Urothelium cell line (cell line): Measurements from ENCODE around the gene USP3.
"Not testable (repeated sequence)": the region's sequence is repeated elsewhere in the genome, so short reads cannot be mapped to it uniquely, and the experiment has no call there.

Experiments
- DNase-seq: peaks from one replicate; pipeline ENCODE4 v3.0.0; 2011; ENCODE audit warnings: low spot score, mixed read lengths
- FAIRE-seq: peaks from 2 replicates; lab custom pipeline; 2011; peaks lifted over from hg19 to GRCh38; lab: Jason Lieb, UNC

The USP3 gene

DNA sequence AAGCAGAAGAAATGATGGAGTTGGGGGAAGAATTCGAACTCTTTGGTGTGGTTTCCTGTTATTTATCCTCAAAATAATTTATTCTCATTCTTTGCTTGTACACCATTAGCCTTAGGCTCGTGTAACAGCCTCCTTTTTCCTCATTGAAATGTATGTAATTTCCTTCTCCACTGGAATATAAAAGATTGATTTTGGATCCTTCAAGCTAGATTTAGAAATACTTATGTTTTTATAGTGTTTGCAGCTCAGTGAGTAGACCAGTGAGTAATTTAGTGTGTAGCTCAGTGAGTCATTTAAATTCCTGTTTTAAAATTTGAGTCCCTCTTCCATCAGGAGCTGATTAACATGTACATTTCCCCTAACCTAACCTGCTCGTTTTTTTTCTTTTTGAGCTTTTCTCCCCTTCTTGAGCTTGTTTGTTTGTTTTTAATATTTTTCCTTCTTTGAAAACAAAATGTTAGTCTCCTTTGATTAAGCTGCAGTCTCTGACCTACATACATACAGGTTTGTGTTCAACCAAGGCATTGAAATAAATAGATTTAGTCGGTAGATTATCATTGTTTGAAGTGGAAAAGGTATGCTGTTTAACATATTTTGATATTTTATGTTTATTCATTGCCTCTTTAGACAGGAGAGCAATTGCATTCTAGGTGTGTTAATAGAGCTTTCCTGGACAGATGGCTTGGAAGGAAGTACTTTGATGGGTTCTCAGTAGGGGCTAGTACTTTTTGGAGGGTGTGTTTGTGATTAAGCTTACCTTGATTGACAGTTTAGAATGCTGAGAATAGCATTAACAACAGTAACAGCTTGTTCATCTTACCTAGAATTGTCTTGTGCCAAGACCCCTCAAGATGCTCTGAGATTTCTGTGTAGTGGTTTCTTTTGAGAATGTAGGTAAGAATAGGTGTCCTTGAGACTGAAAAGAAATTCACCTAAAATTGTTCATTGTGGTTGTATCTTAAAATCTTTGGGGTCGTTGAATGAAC lies 5.9 kb downstream of the USP3 start:
- no peak for DNase-seq
- no peak for FAIRE-seq

GRCh38 chr15:63512148-63512547 lies 7.8 kb downstream of the USP3 start:
- FAIRE-seq (no peak), DNase-seq (no peak)

DNA sequence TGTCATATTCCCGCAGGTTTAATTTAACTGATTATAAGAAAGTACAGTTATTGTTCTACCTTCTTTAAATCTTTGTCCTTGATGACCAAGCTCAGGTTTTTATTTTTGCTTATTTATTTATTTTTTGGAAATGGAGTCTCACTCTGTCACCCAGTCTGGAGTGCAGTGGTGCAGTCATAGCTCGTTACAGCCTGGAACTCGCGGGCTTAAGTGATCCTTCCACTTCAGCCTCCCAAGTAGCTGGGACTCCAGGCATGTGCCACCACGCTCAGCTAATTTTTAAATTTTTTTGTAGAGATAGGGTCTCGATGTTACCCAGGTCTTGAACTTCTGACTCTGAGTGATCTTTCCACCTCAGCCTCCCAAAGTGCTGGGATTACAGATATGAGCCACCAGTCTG lies 8.9 kb downstream of the USP3 start:
- FAIRE-seq (no peak), DNase-seq (no peak)

DNA sequence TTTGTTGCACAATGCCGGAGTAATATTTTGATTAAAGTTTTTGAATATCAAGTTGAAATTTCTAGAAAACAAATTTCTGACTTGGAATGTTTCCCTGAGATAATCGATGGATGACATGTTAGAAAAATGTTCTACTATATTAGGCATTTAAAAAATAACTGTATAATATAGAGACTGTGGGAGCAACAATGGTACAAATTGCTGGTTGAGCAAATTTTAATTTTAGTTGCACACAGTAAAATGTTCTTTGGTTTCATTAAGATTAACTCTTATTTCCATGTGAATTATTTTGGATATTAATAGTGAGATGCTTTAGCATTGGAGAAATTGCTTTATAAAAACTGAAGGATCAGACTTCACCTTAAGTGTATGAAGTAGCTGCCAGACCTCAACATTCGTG lies 9.3 kb downstream of the USP3 start:
- FAIRE-seq: no peak
- no peak for DNase-seq

GRCh38 chr15:63514531-63514943 lies 10.1 kb downstream of the USP3 start:
- DNase-seq (no peak), FAIRE-seq (no peak)

- FAIRE-seq: no peak
- no peak for DNase-seq
Measured at GRCh38 chr15:63517202-63517601, 12.8 kb downstream of the USP3 start.

DNA sequence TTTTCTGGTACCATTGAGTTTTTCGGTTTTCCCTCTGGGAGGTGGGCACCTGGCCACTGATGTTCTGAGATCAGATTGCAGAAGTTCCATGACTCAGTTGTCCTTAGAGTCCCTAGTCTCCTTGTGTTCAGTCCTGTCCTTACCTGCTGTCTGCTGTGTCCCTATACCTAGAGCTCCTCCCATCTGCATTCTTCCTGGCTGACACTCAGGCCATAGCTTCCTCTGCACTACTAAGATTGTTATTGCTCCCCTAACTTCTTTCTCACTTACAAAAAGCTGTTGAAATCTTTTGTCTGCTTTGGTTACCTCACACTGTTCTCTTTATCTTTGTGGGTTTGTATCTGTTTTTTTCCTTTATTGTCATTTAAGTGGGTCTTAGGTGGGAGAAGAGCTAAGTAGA lies 13.2 kb downstream of the USP3 start:
- DNase-seq (no peak), FAIRE-seq (no peak)

GRCh38 chr15:63519041-63519440 lies 14.6 kb downstream of the USP3 start:
- no peak for DNase-seq
- FAIRE-seq: no peak

DNA sequence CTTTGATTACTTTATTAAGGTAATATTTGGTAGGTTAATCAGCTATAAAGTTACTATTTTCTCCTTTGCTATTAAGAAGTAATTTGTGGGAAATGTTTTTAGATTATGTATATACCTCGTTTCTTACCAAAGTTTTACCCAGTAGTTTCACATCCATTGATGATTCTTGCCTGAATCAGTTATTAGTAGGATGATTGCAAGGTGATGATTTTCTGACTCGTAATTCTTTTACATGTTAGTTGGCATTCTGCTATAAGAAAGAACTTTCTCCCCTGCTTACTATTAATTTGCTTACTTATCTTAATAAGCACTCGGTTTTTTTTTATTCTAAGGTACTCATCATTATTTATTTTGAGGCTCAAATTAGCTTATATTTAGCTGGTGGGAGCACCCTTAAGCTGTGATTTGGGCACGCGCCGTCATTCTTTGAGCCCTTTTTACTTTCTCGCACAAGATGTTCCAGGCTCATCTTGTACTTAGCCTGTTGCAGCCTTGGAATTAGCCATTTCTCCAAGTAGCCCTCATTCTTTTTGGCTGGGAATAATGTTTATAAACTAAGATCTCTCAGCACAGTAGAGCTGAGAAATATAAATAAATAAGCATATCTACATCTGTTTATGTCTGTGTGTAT lies 15.3 kb downstream of the USP3 start:
- FAIRE-seq: no peak
- no peak for DNase-seq

GRCh38 chr15:63520462-63520861 lies 16.1 kb downstream of the USP3 start:
- not testable (repeated sequence) for FAIRE-seq

DNA sequence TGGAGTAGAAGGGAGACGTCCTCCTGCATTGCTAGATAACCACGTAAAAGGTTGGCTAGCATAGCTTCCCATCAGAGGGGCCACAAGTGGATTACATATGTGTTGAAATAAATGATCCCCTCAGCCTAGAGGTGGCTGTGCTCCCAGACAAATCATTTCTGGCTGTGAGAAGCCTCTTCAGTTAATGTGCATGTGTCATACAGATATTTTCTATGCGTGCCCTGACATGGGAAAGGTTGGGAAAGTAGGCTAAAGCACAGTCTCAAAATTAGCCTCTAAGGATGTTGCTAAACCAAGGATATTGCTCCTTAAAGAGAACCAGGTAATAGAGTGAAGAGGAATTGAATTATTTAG lies 17.8 kb downstream of the USP3 start:
- no peak for DNase-seq
- FAIRE-seq: peak; percentile 74

More at GRCh38 chr15:63520462-63520861, 16.1 kb downstream of the USP3 start:
- DNase-seq: not testable (repeated sequence)

GRCh38 chr15:63523306-63523990 lies 19.1 kb downstream of the USP3 start:
- no peak for DNase-seq
- no peak for FAIRE-seq

GRCh38 chr15:63524316-63525015 lies 20.1 kb downstream of the USP3 start:
- FAIRE-seq (no peak), DNase-seq (no peak)

GRCh38 chr15:63526401-63526800 lies 22.0 kb downstream of the USP3 start:
- DNase-seq: no peak
- FAIRE-seq: peak; percentile 74

DNA sequence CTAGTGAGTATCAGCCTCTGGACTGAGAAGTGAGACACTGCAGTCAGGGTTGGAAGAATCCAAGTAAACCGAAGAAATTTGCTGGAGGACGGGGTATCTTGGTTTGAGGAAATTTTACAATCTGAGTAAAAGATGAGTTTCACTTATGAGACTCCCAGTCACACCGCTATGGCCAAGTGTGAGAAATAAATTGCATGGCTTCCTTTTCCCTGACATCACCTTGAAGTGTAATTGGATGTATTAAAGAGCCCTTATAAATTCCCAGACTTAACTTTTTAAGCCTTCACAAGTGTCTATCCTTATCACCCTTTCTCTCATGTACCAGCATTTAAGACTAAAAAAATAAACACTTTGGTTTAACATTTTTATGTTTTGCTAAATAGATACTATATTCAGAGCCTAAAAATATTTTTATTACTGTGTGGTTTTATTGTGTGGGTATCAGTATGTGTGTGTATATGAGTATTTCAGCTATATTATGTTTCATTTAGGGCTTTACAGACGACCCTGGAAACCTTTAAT lies 23.8 kb downstream of the USP3 start:
- DNase-seq (no peak), FAIRE-seq (no peak)

- peak; percentile 74 for FAIRE-seq
- DNase-seq: no peak
Measured at GRCh38 chr15:63530235-63530634, 25.8 kb downstream of the USP3 start.

GRCh38 chr15:63530752-63531299 lies 26.4 kb downstream of the USP3 start:
- FAIRE-seq (peak; percentile 56), DNase-seq (no peak)

DNA sequence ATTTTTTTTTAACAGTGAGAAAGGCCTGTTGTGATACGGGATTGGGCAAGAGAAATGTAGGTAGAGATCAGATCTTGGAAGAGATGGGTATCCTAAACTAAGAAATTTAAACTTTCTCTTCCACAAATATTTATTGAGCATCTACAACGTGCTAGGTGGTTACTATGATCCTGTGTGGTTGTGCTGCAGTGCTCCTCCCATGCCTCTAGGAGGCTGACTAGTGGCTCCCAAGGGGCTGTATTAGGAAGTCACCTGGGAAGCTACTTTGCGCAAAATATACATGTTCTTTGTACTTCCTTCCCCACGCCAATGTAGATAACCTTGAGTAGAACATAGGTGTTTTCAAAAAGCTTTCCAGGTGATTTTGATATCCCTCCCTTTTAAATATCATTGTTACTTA lies 27.2 kb downstream of the USP3 start:
- FAIRE-seq: no peak
- peak; percentile 22 for DNase-seq

DNA sequence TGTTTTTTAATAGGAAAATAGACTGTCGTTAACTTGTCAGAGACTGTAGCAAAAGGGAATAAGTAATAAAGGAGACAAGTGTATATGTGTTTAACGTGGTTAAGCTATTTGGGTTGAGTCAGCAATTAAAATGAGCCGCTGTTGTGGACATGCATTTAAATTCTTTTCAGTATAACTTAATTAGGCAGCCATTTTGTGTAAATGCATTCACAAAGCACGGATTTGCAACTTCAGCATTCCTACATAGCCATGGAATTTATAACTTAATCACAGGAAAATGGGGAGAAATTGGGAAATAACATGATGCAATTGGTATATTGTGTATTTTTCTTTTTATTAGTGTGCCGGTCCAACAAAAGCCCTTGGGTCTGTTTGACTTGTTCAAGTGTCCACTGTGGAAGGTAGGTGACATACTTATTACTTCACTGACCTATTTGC lies 27.9 kb downstream of the USP3 start:
- FAIRE-seq (no peak), DNase-seq (no peak)

DNA sequence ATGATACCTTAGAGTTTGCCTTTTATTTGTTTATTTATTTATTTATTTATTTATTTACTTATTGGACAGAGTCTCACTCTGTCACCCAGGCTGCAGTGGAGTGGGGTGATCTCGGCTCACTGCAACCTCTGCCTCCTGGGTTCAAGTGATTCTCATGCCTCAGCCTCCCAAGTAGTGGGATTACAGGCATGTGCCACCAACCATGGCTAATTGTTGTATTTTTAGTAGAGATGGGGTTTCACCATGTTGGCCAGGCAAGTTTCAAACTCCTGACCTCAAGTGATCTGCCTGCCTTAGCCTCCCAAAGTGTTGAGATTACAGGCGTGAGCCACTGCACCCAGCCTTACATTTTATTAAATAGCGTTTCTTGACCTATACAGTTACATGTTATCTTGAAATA lies 30.5 kb downstream of the USP3 start:
- FAIRE-seq, DNase-seq: not testable (repeated sequence)
